Middle frontal gyrus (tissue), 1 donor: ENCODE results near the gene PHF12.
"Not testable (repeated sequence)": the region's sequence is repeated elsewhere in the genome, so short reads cannot be mapped to it uniquely, and the experiment has no call there.

Source experiments
- DNase-seq: peaks from one replicate; pipeline ENCODE4 v3.0.0-alpha.2; 2015; ENCODE audit warnings: low spot score; ENCODE audit errors: extremely low spot score

PHF12 gene

GRCh38 chr17:28883967-28884702, 67.2 kb downstream of the PHF12 start:
- DNase-seq = no peak

- no peak for DNase-seq
Observed at GRCh38 chr17:28882154-28882895, 69.0 kb downstream of the PHF12 start.

- DNase-seq = no peak
Observed at GRCh38 chr17:28881533-28882056, 69.7 kb downstream of the PHF12 start.

GRCh38 chr17:28880572-28880945, 70.8 kb downstream of the PHF12 start:
- DNase-seq = no peak

- no peak for DNase-seq
Observed at GRCh38 chr17:28879886-28880571, 71.3 kb downstream of the PHF12 start.

- DNase-seq = no peak
Observed at GRCh38 chr17:28878981-28879380, 72.3 kb downstream of the PHF12 start.

GRCh38 chr17:28878158-28878910, 73.0 kb downstream of the PHF12 start:
- no peak for DNase-seq

- not testable (repeated sequence) for DNase-seq
Observed at GRCh38 chr17:28877150-28877711, 74.1 kb downstream of the PHF12 start.

GRCh38 chr17:28875848-28876550, 75.3 kb downstream of the PHF12 start:
- DNase-seq = no peak

GRCh38 chr17:28874750-28875149, 76.6 kb downstream of the PHF12 start:
- no peak for DNase-seq

- no peak for DNase-seq
Observed at GRCh38 chr17:28873839-28874238, 77.5 kb downstream of the PHF12 start.

- DNase-seq = no peak
Observed at GRCh38 chr17:28871056-28871579, 80.2 kb downstream of the PHF12 start.

- no peak for DNase-seq
Observed at GRCh38 chr17:28867276-28867675, 84.0 kb downstream of the PHF12 start.

- no peak for DNase-seq
Observed at GRCh38 chr17:28865946-28866752, 85.2 kb downstream of the PHF12 start.

GRCh38 chr17:28864991-28865849, 86.1 kb downstream of the PHF12 start:
- DNase-seq = no peak

GRCh38 chr17:28863953-28864352, 87.4 kb downstream of the PHF12 start:
- no peak for DNase-seq

GRCh38 chr17:28862561-28862960, 88.8 kb downstream of the PHF12 start:
- no peak for DNase-seq
